ENCODE results near the gene STT3A. TPM values are rescaled to one million over a fixed set of nuclear protein-coding genes. Genes with fewer than 3 reads are reported as not detected.

Gene STT3A
- total and polyA plus RNA-seq, 4 donors, result 86.9 to 95.7 (median 94.9) TPM

Small RNAs within 50 kb of the gene (small RNA-seq; reads per million reads assigned to genes)
- gene RNU2-35P (ENCODE audit: low replicate concordance) (not detected), gene RNU6-1156P (ENCODE audit: low replicate concordance) (not detected)

Other genes starting within 250 kb of the STT3A start
- 100 to 1,000 TPM; 157 to 272 TPM for gene FEZ1, start 96.6 kb upstream of the STT3A start, total RNA-seq
- 100 to 1,000 TPM; 391 to 414 TPM for gene FEZ1, start 96.6 kb upstream of the STT3A start, polyA plus RNA-seq (ENCODE audit: insufficient read length in 2 of 2)
- gene EI24, start 23.4 kb upstream of the STT3A start, total RNA-seq, result 10 to 100 TPM; 65.8 to 75.5 TPM
- gene EI24, start 23.4 kb upstream of the STT3A start, polyA plus RNA-seq (ENCODE audit: insufficient read length in 2 of 2), result 10 to 100 TPM; 89.1 to 96.1 TPM
- gene CHEK1, start 32.3 kb downstream of the STT3A start, total RNA-seq, result 10 to 100 TPM; 12.5 to 15.4 TPM
- gene CHEK1, start 32.3 kb downstream of the STT3A start, polyA plus RNA-seq (ENCODE audit: insufficient read length in 2 of 2), result 10 to 100 TPM in 1 of 2 donors, 1 to 10 TPM in 1; 8.5 to 10.6 TPM
- under 1 TPM; 0.17 to 0.79 TPM for gene ACRV1, start 88.0 kb downstream of the STT3A start, total RNA-seq
- 1 to 10 TPM; 3.8 TPM for gene ACRV1, start 88.0 kb downstream of the STT3A start, polyA plus RNA-seq (ENCODE audit: insufficient read length in 2 of 2)
- not detected for gene PATE1, start 153.4 kb downstream of the STT3A start, total RNA-seq
- under 1 TPM in 1 of 2 donors, not detected in 1; 0.24 TPM for gene PATE1, start 153.4 kb downstream of the STT3A start, polyA plus RNA-seq (ENCODE audit: insufficient read length in 2 of 2)
- gene PATE2, start 186.0 kb downstream of the STT3A start, total RNA-seq, result 1 to 10 TPM in 1 of 2 donors, under 1 TPM in 1; 0.61 to 1.5 TPM
- under 1 TPM; 0.23 to 0.82 TPM for gene PATE2, start 186.0 kb downstream of the STT3A start, polyA plus RNA-seq (ENCODE audit: insufficient read length in 2 of 2)
- not detected for gene PATE3, start 195.3 kb downstream of the STT3A start, total RNA-seq
- gene PATE3, start 195.3 kb downstream of the STT3A start, polyA plus RNA-seq (ENCODE audit: insufficient read length in 2 of 2), result under 1 TPM in 1 of 2 donors, not detected in 1; 0.12 TPM
- gene PATE4, start 240.5 kb downstream of the STT3A start, total RNA-seq, result not detected
- gene PATE4, start 240.5 kb downstream of the STT3A start, polyA plus RNA-seq (ENCODE audit: insufficient read length in 2 of 2), result under 1 TPM in 1 of 2 donors, not detected in 1; 0.27 TPM